Measurements from ENCODE around the gene ZFPL1.
A peak's percentile ranks its signal among the peaks of the same experiment; 100 is the strongest.

ZFPL1 gene

DNA sequence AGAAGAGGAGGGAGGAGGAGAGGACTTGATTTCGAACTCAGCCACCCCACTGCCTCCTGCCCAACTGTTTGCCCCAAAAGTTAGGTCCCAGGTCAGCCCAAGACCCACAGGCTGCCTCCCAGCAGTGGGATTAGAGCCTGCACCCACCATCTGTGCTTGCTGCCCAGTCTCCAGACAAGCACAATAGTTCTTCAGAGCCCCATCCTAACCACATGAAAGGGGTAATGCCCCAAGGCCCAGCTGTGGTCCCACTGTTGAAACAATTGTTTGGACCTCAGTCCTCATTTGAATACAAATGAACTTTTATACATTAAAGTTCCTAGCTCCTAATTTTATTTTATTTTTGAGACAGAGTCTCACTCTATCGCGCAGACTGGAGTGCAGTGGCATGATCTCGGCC lies 6.6 kb downstream of the ZFPL1 start:
- DNase-seq (ENCODE audit: low read depth in 2 of 2): no peak

DNA sequence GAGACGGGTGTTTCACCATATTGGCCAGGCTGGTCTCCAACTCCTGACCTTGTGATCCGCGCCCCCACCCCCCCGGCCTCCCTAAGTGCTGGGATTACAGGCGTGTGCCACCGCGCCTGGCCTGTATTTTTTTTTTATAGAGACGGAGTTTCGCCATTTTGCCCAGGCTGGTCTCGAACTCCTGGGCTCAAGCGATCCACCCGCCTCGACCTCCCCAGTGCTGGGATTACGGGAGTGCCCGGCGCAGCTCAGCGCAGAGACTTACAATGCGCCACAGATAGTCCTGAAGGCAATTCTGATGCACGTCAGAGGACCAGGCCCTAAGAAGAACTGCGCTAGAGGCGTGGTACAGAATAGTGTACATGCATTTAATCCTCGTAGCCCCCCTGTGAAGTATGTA lies 11.4 kb downstream of the ZFPL1 start:
- DNase-seq (ENCODE audit: low read depth in 2 of 2): no peak

DNA sequence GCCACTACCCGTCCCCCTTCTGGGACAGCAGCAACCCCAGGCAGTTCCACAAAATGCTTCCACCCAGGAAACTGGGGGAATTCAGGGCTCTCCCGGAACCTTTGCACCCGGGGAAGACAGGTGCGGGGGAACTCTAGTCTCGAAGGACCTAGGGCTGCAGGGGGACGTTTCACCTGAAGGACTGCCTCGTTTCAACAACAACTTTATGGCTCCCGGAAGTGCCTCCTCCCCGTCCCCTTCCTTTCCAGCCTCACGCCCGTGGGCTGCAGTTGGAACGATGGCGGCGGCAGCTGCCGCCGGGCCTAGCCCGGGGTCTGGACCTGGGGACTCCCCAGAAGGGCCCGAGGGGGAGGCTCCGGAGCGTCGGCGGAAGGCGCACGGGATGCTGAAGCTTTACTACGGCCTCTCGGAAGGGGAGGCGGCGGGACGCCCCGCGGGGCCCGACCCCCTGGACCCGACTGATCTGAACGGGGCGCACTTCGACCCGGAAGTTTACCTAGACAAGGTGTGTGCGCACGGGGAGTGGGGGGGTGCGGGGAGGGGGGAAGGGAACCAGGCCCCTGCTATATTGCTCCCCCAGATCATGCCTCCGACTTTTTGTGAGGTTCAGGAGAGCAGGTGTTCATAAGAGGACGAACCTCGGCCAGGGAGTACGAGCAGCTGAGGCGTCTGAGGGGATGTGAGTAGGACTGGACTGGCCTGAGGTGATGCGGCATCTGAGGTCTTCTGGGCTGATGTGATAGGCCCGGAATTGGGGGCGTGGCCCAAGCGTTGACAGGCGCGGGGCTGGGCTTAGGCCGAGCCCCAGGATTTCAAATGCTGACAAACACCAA lies 12.2 kb downstream of the ZFPL1 start, which contains the start of gene VPS51:
Gene VPS51, plus strand, starts transcription at position 241 of the 833 bp plus-strand sequence. Its CDS starts 37 bp downstream, at position 278.
- peak; percentile 71 to 80 for DNase-seq (ENCODE audit: low read depth in 2 of 2)

DNA sequence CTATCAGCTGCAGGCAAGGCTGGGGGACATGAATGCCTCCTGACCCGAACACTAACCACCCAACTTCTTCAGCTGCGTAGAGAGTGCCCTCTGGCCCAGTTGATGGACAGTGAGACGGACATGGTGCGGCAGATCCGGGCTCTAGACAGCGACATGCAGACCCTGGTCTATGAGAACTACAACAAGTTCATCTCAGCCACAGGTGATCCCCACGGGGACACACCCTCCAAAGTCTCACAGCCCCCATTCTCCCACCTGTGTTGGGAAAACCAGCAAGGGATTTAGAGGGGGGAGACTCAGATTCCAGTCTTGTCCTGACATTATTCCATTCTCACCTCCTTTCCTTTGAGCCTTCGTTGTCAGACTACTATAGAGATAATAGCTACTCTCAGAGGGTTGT lies 12.9 kb downstream of the ZFPL1 start:
- DNase-seq (ENCODE audit: low read depth in 2 of 2): no peak

DNA sequence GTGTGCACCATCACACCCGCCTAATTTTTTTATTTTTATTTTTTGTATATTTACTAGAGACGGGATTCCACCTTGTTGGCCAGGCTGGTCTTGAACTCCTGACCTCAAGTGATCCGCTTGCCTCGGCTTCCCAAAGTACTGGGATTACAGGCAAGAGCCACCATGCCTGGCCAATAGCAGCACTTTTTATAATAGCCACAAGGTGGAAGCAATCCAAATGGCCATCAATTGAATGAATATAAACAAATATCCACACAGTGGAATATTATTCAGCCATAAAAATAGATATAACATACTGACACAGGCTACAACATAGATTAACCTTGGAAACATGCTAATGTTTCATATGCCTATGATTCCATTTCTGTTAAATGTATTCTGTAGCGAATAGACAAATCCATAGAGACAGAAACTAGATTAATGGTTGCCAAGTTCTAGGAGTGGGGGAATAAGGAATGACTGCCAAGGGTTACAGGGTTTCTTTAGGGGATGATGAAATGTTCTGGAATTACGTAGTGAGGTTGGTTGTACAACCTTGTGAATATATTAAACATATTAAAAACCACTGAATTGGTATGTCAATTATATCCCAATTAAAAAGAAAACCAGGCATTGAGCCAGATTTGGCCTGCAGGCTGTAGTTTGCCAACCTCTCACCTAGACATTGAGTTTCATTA lies 16.8 kb downstream of the ZFPL1 start:
- no peak for DNase-seq (ENCODE audit: low read depth in 2 of 2)

DNA sequence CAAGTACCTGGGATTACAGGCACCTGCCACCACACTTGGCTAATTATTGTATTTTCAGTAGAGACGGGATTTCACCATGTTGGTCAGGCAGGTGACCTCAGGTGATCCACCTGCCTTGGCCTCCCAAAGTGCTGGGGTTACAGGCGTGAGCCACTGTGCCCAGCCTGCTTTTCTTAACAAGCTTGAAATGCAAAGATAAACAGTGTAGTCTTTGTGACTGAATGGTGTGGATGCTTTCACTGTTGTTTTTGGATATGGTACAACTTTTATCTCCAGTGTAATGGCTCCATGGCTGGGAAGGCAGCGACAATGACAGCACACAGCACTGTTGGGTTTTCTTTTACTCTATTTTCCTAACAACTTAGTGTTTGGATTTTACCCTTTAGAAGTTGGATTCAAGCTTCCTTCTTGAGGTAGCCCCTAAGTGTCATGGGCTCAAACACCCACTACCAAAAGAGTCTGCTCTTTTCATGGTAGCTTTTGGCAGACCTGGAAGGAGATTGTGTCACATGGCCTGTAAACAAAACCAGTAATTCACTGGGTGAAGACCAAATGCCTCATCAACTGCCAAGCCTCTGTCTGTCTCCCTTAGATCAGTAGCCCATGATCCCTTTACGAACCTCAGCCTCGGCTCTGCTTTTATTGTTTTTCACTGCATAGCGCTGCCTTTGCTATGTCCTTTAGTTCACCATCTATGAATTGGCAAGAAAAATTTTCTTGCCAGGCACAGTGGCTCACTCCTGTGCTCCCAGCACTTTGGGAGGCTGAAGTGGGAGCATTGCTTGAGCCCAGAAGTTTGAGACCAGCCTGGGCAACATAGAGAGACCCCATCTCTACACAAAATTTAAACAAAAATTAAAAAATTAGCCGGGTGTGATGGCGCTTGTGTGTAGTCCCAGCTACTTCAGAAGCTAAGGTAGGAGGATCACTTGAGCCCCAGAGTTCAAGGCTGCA lies 18.4 kb downstream of the ZFPL1 start:
- DNase-seq (ENCODE audit: low read depth in 2 of 2): no peak

DNA sequence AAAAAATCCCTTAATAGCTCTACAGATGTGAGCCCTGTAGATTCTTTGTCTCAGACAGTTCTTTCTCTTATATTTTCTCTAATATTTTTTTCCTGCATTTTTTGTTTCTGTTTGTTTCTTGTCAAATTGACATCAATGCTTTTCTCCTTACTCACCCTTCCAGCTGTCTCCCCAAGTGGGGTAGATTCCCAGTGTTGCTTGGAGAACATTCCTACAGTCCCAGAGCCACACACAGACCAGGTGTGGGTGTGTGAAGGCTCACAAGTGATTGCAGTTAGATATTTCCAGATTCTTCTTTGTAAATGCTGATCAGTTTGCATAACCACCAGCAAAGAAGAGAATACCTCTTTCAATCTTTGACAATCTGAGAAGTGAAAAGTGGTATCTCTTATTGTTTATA lies 19.5 kb downstream of the ZFPL1 start:
- no peak for DNase-seq (ENCODE audit: low read depth in 2 of 2)

DNA sequence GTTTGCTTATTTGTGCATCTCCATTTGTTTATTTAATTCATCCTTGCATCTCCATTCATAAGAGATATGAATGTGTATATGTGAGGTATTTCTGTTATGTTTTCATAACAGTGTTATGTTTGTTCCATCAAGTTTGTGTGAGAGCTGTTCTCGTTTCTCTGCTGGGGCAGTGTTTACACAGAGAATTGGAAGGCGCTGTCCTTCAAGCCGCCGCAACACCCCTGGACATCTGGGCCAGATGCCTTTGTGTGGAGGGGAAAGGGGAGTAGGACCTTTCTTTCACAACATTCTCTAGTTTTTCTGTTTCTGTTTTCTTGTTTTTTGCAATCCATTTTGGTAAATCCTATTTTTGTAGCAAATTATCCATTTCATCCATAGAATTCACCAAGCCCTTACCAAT lies 20.6 kb downstream of the ZFPL1 start:
- DNase-seq (ENCODE audit: low read depth in 2 of 2): no peak

DNA sequence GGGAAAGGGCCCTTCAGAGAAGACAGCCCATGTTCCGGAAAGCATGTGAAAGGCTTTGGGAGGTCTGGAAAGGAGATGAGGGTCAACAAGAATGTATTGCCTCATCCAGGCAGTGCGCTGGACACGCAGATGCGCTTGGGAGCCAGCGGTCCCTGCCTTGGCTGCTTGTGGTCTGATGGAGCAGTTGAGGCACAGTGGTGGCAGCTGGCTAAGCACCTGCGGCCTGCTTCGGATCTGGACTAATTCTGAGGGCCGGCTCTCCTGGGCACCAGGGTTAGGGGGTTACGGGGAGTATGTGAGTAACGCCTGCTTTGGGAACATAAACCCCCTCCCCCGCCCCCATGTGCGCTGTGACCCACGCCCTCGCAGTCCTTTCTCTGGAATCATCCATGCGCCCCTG lies 23.1 kb downstream of the ZFPL1 start:
- DNase-seq (ENCODE audit: low read depth in 2 of 2): no peak

DNA sequence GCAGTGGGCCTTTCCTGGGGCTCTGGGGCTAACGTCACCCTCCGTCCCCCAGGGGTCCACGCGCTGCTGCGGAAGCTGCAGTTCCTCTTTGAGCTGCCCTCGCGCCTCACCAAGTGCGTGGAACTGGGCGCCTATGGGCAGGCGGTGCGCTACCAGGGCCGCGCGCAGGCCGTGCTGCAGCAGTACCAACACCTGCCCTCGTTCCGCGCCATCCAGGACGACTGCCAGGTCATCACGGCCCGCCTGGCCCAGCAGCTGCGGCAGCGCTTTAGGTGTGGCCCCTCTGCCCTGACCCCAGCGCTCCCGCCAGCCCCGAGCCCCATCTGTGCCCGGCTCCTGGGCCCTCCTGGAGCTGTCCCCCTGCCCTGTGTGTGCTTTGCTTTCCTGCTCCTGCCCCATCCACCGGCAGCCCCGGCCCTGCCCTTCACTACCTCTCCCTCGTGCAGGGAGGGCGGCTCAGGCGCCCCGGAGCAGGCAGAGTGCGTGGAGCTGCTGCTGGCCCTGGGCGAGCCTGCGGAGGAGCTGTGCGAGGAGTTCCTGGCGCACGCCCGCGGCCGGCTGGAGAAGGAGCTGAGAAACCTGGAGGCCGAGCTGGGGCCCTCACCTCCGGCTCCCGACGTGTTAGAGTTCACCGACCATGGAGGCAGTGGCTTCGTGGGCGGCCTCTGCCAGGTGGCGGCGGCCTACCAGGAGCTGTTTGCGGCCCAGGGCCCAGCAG lies 23.9 kb downstream of the ZFPL1 start:
- no peak for DNase-seq (ENCODE audit: low read depth in 2 of 2)

DNA sequence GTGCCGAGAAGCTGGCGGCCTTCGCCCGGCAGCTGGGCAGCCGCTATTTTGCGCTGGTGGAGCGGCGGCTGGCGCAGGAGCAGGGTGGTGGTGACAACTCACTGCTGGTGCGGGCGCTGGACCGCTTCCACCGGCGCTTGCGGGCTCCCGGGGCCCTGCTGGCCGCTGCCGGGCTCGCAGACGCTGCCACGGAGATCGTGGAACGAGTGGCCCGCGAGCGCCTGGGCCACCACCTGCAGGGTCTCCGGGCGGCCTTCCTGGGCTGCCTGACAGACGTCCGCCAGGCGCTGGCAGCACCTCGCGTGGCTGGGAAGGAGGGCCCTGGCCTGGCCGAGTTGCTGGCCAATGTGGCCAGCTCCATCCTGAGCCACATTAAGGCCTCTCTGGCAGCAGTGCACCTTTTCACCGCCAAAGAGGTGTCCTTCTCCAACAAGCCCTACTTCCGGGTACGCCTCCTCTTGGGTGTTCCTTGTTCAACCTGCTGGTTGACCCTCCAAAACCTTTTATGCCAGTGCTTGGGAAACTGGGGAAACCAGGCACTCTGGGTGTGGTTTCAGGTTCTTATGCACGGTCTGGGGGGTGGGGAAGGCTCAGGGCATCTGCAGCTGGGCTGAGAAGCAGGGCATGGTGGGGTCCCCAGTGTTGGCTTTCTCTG lies 24.6 kb downstream of the ZFPL1 start:
- no peak for DNase-seq (ENCODE audit: low read depth in 2 of 2)

DNA sequence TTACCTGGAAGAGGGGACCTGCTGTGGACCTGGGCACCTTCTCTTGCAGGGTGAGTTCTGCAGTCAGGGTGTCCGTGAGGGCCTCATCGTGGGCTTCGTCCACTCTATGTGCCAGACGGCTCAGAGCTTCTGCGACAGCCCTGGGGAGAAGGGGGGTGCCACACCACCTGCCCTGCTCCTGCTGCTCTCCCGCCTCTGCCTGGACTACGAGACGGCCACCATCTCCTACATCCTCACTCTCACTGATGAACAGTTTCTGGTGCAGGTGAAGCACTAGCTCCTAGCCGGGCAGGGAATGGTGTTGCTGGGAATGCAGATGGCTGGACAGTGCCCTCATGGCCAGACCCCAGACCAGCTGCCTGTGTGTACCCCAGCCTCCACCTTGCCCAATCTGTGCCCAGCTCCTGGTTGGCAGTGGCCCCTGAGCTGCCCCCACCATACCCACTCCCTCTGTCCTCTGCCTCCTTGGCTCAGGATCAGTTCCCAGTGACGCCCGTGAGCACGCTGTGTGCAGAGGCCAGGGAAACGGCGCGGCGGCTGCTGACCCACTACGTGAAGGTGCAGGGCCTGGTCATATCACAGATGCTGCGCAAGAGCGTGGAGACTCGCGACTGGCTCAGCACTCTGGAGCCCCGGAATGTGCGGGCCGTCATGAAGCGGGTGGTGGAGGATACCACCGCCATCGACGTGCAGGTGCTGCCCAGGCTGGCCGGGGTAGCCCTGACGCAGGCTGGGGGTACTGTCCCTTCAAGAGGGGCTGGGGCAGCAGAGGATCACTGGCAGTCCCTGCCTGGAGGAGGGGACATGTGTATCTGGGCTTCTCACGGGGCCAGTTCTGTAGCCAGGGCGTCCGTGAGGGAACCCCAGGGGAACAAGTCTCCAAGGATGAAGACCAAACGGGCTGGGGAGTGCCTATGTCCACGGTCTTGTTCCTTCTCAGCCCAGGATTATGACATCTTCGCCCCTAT lies 25.5 kb downstream of the ZFPL1 start:
- no peak for DNase-seq (ENCODE audit: low read depth in 2 of 2)

DNA sequence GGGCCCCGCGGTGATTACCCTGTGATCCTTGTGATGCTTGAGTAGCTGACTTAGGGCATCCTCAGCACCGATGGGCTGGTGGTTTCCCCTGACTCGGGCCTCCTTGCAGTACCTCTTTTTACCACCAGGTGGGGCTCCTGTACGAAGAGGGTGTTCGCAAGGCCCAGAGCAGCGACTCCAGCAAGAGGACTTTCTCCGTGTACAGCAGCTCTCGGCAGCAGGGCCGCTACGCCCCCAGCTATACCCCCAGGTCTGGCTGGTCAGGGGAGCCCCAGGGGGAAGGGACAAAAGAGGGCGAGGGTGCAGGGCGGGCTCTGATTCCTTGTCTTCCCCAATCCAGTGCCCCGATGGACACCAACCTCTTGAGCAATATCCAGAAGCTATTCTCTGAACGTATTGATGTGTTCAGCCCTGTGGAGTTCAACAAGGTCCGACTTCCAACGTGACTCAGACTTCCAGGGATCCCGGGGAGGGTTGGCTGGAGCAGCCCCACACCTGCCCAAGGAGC lies 26.4 kb downstream of the ZFPL1 start:
- peak; percentile 91 to 99 for DNase-seq (ENCODE audit: low read depth in 2 of 2)

DNA sequence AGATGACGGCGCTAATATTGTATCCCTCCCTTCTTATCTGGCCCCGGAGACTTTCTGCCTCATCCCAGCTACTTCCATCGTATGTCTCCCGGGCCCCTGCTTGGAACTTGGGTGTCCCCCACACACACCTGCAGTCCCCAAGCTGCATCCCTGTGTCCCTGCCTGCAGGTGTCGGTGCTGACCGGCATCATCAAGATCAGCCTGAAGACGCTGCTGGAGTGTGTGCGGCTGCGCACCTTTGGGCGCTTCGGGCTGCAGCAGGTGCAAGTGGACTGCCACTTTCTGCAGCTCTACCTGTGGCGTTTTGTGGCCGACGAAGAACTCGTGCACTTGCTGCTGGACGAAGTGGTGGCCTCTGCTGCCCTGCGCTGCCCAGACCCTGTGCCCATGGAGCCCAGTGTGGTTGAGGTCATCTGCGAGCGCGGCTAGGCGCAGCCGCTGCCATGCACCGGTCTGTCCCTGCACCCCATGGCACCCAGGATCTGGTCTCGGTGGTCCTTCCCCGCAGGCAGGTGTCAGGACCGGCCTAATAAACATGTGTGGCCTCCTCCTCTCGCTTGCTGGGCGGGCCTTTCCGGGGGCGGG lies 27.2 kb downstream of the ZFPL1 start:
- DNase-seq (ENCODE audit: low read depth in 2 of 2): no peak

DNA sequence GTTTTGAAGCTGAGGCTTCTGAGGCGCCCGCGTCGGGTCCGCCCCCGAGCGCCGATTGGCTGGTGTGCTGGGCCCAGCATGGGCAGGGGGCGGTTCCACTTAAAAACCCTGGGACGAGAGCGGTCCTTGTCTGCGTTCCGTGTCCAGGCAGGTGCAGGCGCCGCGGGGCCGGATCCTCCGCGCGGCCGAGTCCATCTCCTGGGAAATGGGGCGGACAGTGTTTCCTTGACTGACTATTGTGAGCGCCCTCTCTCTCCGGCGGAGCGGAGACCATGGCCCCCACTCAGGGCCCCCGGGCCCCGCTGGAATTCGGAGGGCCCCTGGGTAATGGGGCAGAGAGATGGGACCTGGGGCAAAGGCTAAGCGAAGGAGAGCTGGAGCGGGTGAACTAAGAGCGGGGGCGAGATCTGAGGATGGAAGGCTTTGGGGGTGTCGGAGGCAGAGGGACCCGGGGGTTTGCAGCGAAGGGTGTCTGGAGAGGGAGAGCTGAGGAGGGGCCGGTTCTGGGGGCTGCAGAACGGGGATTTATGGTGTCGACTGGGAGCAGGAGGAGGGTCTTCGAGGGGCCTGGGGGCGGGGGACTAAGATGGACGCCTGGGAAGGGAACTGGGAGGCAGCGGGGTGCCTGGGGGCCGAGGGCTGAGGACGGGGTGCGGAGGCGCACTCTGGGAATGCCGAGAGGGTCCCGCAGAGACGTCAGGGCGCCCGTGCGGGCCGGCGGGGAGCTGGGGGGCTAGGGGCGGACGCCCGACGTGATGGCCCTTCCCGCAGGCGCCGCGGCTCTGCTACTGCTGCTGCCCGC lies 27.9 kb downstream of the ZFPL1 start, which contains the start of gene TM7SF2:
Gene TM7SF2, plus strand, starts transcription at position 129 of the 802 bp plus-strand sequence. Its CDS starts 144 bp downstream, at position 273.
- peak; percentile 79 to 93 for DNase-seq (ENCODE audit: low read depth in 2 of 2)

DNA sequence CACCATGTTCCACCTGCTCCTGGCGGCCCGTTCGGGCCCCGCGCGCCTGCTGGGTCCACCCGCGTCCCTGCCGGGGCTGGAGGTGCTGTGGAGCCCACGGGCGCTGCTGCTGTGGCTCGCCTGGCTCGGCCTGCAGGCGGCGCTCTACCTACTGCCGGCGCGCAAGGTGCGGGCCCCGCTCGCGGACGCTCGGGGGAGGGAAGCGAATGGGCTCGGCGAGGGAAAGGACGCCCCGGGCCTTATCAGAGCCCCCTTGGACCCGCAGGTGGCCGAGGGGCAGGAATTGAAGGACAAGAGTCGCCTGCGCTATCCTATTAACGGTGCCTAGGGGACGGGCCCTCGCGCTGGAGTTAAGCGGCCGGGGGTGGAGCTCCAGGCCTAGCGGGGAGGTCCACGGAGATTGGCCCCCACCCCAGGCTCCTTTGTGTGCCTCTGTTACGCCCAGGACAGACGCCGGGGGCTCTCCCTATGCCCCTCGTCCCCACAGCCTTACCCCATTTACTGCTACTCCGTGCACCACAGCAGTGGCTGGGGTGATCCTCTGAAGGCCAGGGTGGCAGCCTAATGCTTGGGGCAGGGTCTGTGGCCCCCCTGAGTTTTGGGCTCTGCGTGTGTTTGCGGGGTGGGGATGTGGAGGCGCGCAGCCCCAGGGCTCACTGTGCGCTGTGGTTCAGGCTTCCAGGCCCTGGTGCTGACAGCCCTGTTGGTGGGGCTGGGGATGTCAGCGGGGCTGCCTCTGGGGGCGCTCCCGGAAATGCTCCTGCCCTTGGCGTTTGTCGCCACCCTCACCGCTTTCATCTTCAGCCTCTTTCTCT lies 28.7 kb downstream of the ZFPL1 start:
- peak in 1 of 2 experiments; percentile 62 for DNase-seq (ENCODE audit: low read depth in 2 of 2)

DNA sequence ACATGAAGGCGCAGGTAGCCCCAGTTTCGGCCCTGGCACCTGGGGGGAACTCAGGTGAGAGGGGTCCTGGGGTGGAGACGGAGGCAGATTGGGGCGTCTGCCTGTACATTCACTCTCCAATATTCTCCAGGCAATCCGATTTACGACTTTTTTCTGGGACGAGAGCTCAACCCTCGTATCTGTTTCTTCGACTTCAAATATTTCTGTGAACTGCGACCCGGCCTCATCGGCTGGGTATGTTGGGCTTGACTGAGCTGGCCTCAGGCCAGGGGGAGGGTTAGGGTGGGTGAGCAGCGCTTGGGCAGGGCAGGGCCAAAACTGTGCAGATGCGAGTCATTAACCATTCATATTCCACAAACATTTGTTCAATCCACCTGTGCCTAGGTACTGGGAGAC lies 29.3 kb downstream of the ZFPL1 start:
- DNase-seq (ENCODE audit: low read depth in 2 of 2): no peak
